HepG2 (cell line): ENCODE results near the gene CARD16. TPM values are rescaled to one million over a fixed set of nuclear protein-coding genes. Genes with fewer than 3 reads are reported as not detected.
A peak's percentile ranks its signal among the peaks of the same experiment; 100 is the strongest.

ENCODE experiments used
- ATM ChIP-seq: fragments of 450-650 bp; IDR thresholded peaks from 2 replicates; pipeline ENCODE4 v1.7.1; 2017; ENCODE audit warnings: mild to moderate bottlenecking, borderline replicate concordance
- CHD4 ChIP-seq: fragments of 200-600 bp; sonication (generic); IDR thresholded peaks from 2 replicates; pipeline ENCODE4 v1.7.0; 2017; ENCODE audit warnings: mild to moderate bottlenecking, low read length, borderline replicate concordance
- GATAD1 ChIP-seq: IDR thresholded peaks from 2 replicates; pipeline ENCODE4 v1.6.1; 2016; ENCODE audit warnings: missing genetic modification reagents, missing compliant biosample characterization
- HNRNPK ChIP-seq: fragments of 200-400 bp; formaldehyde crosslinking; IDR thresholded peaks from 2 replicates; pipeline ENCODE4 v1.6.1; 2018; ENCODE audit warnings: low read length, low read depth, moderate library complexity, mild to moderate bottlenecking; ENCODE audit not compliant: poor library complexity, severe bottlenecking
- KDM2A ChIP-seq: sonication (generic); formaldehyde crosslinking; IDR thresholded peaks from 2 replicates; pipeline ENCODE4 v1.4.0; 2020; ENCODE audit warnings: low read depth, missing genetic modification reagents, borderline replicate concordance
- KDM4B ChIP-seq: sonication (generic); formaldehyde crosslinking; IDR thresholded peaks from 2 replicates; pipeline ENCODE4 v1.4.0; 2020; ENCODE audit warnings: missing genetic modification reagents
- KLF9 ChIP-seq: IDR thresholded peaks from 2 replicates; pipeline ENCODE4 v1.6.1; 2016; ENCODE audit warnings: low read depth
- LCORL ChIP-seq, 2 experiments: fragments of 450-650 bp in 1 of 2; sonication (generic) in 1 of 2; formaldehyde crosslinking in 1 of 2; IDR thresholded peaks; 2 replicates each; pipeline versions ENCODE4 v1.5.0 to v1.6.1; 2017 to 2020; ENCODE audit warnings: antibody characterized with exemption in 1 of 2, missing genetic modification reagents in 1 of 2
- MEF2D ChIP-seq: sonication (generic); formaldehyde crosslinking; IDR thresholded peaks from 2 replicates; pipeline ENCODE4 v1.5.1; 2020; ENCODE audit warnings: mild to moderate bottlenecking, missing genetic modification reagents
- NFE2L1 ChIP-seq: sonication (generic); formaldehyde crosslinking; IDR thresholded peaks from 2 replicates; pipeline ENCODE4 v1.4.0; 2020; ENCODE audit warnings: missing genetic modification reagents, mild to moderate bottlenecking, borderline replicate concordance
- NFYC ChIP-seq: IDR thresholded peaks from 2 replicates; pipeline ENCODE4 v1.6.1; 2016; ENCODE audit warnings: missing genetic modification reagents, missing compliant biosample characterization
- NR2F2 ChIP-seq: IDR thresholded peaks from 2 replicates; pipeline ENCODE4 v1.6.1; 2012; ENCODE audit warnings: low read depth, inconsistent platforms, borderline replicate concordance
- PPARG ChIP-seq: conservative IDR thresholded peaks from 2 replicates; pipeline ENCODE4 v1.6.1; 2016; ENCODE audit warnings: missing biosample characterization, missing genetic modification reagents
- TBX3 ChIP-seq: fragments of 450-650 bp; IDR thresholded peaks from 2 replicates; pipeline ENCODE4 v1.6.1; 2017; ENCODE audit warnings: antibody characterized with exemption, mild to moderate bottlenecking, inconsistent platforms, borderline replicate concordance
- TRAFD1 ChIP-seq: sonication (generic); formaldehyde crosslinking; IDR thresholded peaks from 2 replicates; pipeline ENCODE4 v1.5.1; 2020; ENCODE audit warnings: missing genetic modification reagents, mild to moderate bottlenecking, borderline replicate concordance
- TSC22D2 ChIP-seq: sonication (generic); formaldehyde crosslinking; IDR thresholded peaks from 2 replicates; pipeline ENCODE4 v1.5.1; 2020; ENCODE audit warnings: missing genetic modification reagents, mild to moderate bottlenecking, borderline replicate concordance
- ZEB1 ChIP-seq: IDR thresholded peaks from 2 replicates; pipeline ENCODE4 v1.6.1; 2012; ENCODE audit warnings: mild to moderate bottlenecking, low read depth, inconsistent platforms; ENCODE audit not compliant: insufficient replicate concordance
- ZGPAT ChIP-seq: IDR thresholded peaks from 2 replicates; pipeline ENCODE4 v1.6.1; 2016; ENCODE audit warnings: mild to moderate bottlenecking
- ZNF276 ChIP-seq: sonication (generic); formaldehyde crosslinking; IDR thresholded peaks from 2 replicates; pipeline ENCODE4 v1.4.0; 2020; ENCODE audit warnings: mild to moderate bottlenecking, low read depth, missing genetic modification reagents
- ZNF292 ChIP-seq: sonication (generic); formaldehyde crosslinking; IDR thresholded peaks from 2 replicates; pipeline ENCODE4 v1.8.1; 2022; ENCODE audit warnings: mild to moderate bottlenecking, low read depth, missing genetic modification reagents, borderline replicate concordance
- ZNF510 ChIP-seq: sonication (generic); formaldehyde crosslinking; IDR thresholded peaks from 2 replicates; pipeline ENCODE4 v1.4.0; 2020; ENCODE audit warnings: low read depth, mild to moderate bottlenecking, missing genetic modification reagents
- ZNF513 ChIP-seq: sonication (generic); formaldehyde crosslinking; conservative IDR thresholded peaks from 2 replicates; pipeline ENCODE4 v1.5.0; 2020; ENCODE audit warnings: missing genetic modification reagents
- ZNF766 ChIP-seq: sonication (generic); formaldehyde crosslinking; IDR thresholded peaks from 2 replicates; pipeline ENCODE4 v1.5.0; 2020; ENCODE audit warnings: missing genetic modification reagents, borderline replicate concordance
- ZNF792 ChIP-seq: IDR thresholded peaks from 2 replicates; pipeline ENCODE4 v1.6.1; 2016
- ZSCAN25 ChIP-seq: sonication (generic); formaldehyde crosslinking; IDR thresholded peaks from 2 replicates; pipeline ENCODE4 v1.8.0; 2022; ENCODE audit warnings: mild to moderate bottlenecking, missing genetic modification reagents
- polyA plus RNA-seq, 8 experiments: library from polyadenylated mRNA; depleted of rRNA in 3 of 8; stranded (reverse) in 7 of 8; unstranded in 1 of 8; fragments of >200 nt; fragmentation: Illumina TruSeq in 4 of 8; extraction: Trizol in 4 of 8; gene quantifications; 2 replicates each; pipeline versions ENCODE4 v1.2.1 to v1.2.3, GENCODE V29; 2011 to 2016; ENCODE audit warnings: low read depth in 4 of 8, missing spikeins in 1 of 8, mixed read lengths in 1 of 8; ENCODE audit not compliant: insufficient read depth in 1 of 8
- total RNA-seq, 5 experiments: library from RNA; depleted of rRNA; stranded (reverse); fragments of >200 nt; fragmentation: Illumina TruSeq; extraction: Trizol; gene quantifications; 2 replicates each; pipeline ENCODE4 v1.2.3, GENCODE V29; 2016; ENCODE audit warnings: low read depth in 1 of 5

CARD16 gene
- total and polyA plus RNA-seq, 2 of the 13 experiments (the other 11 are each of a cell fraction or from before 2014, with no cell fraction given): 0.34 TPM; not detected in 1

- TF ChIP-seq ATM (no peak), PPARG (CRISPR knock-in tag) (no peak), ZGPAT (CRISPR knock-in tag) (0 out of 2 replicates have a peak, but pooled peaks have one; percentile 20), KLF9 (CRISPR knock-in tag) (no peak), NFE2L1 (CRISPR knock-in tag) (no peak), ZNF510 (0 out of 2 replicates have a peak, but pooled peaks have one; percentile 50), ZNF292 (CRISPR knock-in tag) (0 out of 2 replicates have a peak, but pooled peaks have one; percentile 68), TRAFD1 (no peak), TSC22D2 (CRISPR knock-in tag) (no peak), ZNF513 (no peak), TBX3 (no peak), NFYC (CRISPR knock-in tag) (peak; percentile 30; the same call in 1 of the 2 replicates), KDM2A (CRISPR knock-in tag) (no peak), ZSCAN25 (CRISPR knock-in tag) (no peak), CHD4 (0 out of 2 replicates have a peak, but pooled peaks have one; percentile 34), ZNF766 (no peak), ZEB1 (no peak), MEF2D (CRISPR knock-in tag) (0 out of 2 replicates have a peak, but pooled peaks have one; percentile 59), GATAD1 (no peak), NR2F2 (peak; percentile 38; the same call in 1 of the 2 replicates), ZNF792 (CRISPR knock-in tag) (no peak), HNRNPK (no peak), LCORL (IDR thresholded peaks at IDR 0.05) (peak; percentile 28; the same call in 1 of the 2 replicates), LCORL (CRISPR knock-in tag; IDR thresholded peaks at IDR 0.05) (peak; percentile 79), KDM4B (no peak), ZNF276 (CRISPR knock-in tag) (no peak)
Measured at GRCh38 chr11:105051559-105051958, 6.4 kb upstream of the CARD16 start (continued).
